Transverse colon (tissue), 4 donors: ENCODE data around the gene NOB1. TPM values are rescaled to one million over a fixed set of nuclear protein-coding genes. Genes with fewer than 3 reads are reported as not detected.

Source experiments
- DNase-seq: peaks from one replicate; pipeline ENCODE4 v3.0.0-alpha.2; 2019
- H3K27ac ChIP-seq, 4 donors: fragments of 200-600 bp; sonication (generic); 2 replicates each; pipeline ENCODE4 v1.5.1; 2016 to 2018; ENCODE audit warnings: inconsistent platforms in 4 of 4
- H3K27me3 ChIP-seq: fragments of 200-600 bp; sonication (generic); 2 replicates; pipeline ENCODE4 v1.5.1; 2017; ENCODE audit warnings: inconsistent platforms
- H3K36me3 ChIP-seq, 4 donors: fragments of 200-600 bp; sonication (generic); 2 replicates each; pipeline ENCODE4 v1.5.1; 2017 to 2019; ENCODE audit warnings: inconsistent platforms in 4 of 4
- H3K4me1 ChIP-seq, 4 donors: fragments of 200-600 bp; sonication (generic); 2 replicates each; pipeline ENCODE4 v1.5.1; 2017 to 2020; ENCODE audit warnings: inconsistent platforms in 4 of 4
- H3K4me3 ChIP-seq, 4 donors: fragments of 200-600 bp; sonication (generic); 1 replicate in 1 of 4; 2 replicates in 3 of 4; pipeline versions ENCODE4 v1.5.1 to v1.6.1; 2017 to 2019; ENCODE audit warnings: inconsistent platforms in 4 of 4
- H3K9me3 ChIP-seq, 2 donors: fragments of 200-600 bp; sonication (generic); 2 replicates each; pipeline ENCODE4 v1.5.1; 2017 to 2019; ENCODE audit warnings: inconsistent platforms in 2 of 2
- EP300 ChIP-seq: sonication (generic); formaldehyde crosslinking; IDR thresholded peaks from one replicate; pipeline ENCODE4 v1.6.1; 2017; ENCODE audit warnings: antibody characterized with exemption, low read depth
- POLR2A ChIP-seq: fragments of 450-650 bp; IDR thresholded peaks from one replicate; pipeline ENCODE4 v1.6.1; 2016; ENCODE audit warnings: antibody characterized with exemption, mild to moderate bottlenecking, moderate library complexity
- POLR2AphosphoS5 ChIP-seq, 3 donors: sonication (generic); formaldehyde crosslinking; IDR thresholded peaks; one replicate each; pipeline ENCODE4 v1.6.1; 2016; ENCODE audit warnings: antibody characterized with exemption in 3 of 3
- WGBS, 2 donors: methylation state at CpG; one replicate each; pipeline ENCODE4 v1.1.5; 2018; ENCODE audit warnings: low coverage in 1 of 2; 5-methylcytosine and 5-hydroxymethylcytosine counted together
- in situ Hi-C, 4 donors: fragments of 200-750 bp; cut with MboI; loops; one replicate each; pipeline versions ENCODE4 v1.15.0 to v1.15.1; 2017; ENCODE audit warnings: low sequenced_read_pairs in 3 of 4, low pct_ligation_motif_present in 1 of 4, low pct_unique_long_range_greater_than_20kb in 1 of 4
- intact Hi-C: fragments of 100-400 bp; cut with DNase I; formaldehyde crosslinking; loops from one replicate; pipeline ENCODE4 v1.15.1; 2023; ENCODE audit warnings: low total_unique reads
- total RNA-seq, 4 donors: library from RNA; depleted of rRNA; stranded (reverse); fragments of >200 nt; gene quantifications; one replicate each; pipeline ENCODE4 v1.1.0, GENCODE V29; 2016
- TF ChIP-seq, protein P1 (sequence below), 5 experiments: fragments of 200-600 bp in 3 of 5; fragments of 450-650 bp in 2 of 5; sonication (generic) in 3 of 5; IDR thresholded peaks; 1 replicate in 2 of 5; 2 replicates in 3 of 5; pipeline ENCODE4 v1.5.1; 2016 to 2017; ENCODE audit warnings: antibody characterized with exemption in 5 of 5, inconsistent platforms in 3 of 5, mild to moderate bottlenecking in 2 of 5, moderate library complexity in 1 of 5

Gene NOB1
- total RNA-seq, 4 donors from 2014 or later: 21.2 to 60.2 (median 34.0) TPM

DNA sequence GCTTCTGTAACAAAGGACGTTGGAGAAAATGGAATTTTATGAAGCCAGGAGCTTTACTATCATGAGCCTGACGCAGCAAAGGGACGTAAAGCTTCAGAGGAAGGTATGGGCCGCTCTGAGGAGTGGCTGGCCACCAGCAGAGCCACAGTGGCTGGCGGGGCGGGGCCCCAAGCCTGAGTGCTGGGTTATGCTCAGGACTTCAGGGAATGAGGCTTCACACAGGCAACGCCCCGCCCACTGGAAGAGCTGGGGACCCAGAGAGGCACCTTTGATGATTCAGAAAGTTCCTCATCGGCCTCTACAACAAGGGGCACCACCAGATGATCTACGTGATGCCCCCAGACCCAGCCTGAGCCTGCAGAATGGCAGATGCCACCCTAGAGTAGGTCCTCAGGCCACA, 8.8 kb downstream of the NOB1 start:
- Histone ChIP-seq H3K9me3 (no peaks in the 10 kb centered on the region), H3K4me3 (no peak overlapping the region), H3K4me1 (peaks cover 3 to 14% (median 12%) of the 10 kb centered on the region in 4 donors), H3K27ac (no peak overlapping the region), H3K27me3 (no peaks in the 10 kb centered on the region), H3K36me3 (peaks cover 0 to 77% (median 24%) of the 10 kb centered on the region in 4 donors)
- TF ChIP-seq POLR2A: no peak
- no peak for TF ChIP-seq EP300
- TF ChIP-seq POLR2AphosphoS5 (IDR thresholded peaks at IDR 0.05): no peak
- TF ChIP-seq, protein P1, sequence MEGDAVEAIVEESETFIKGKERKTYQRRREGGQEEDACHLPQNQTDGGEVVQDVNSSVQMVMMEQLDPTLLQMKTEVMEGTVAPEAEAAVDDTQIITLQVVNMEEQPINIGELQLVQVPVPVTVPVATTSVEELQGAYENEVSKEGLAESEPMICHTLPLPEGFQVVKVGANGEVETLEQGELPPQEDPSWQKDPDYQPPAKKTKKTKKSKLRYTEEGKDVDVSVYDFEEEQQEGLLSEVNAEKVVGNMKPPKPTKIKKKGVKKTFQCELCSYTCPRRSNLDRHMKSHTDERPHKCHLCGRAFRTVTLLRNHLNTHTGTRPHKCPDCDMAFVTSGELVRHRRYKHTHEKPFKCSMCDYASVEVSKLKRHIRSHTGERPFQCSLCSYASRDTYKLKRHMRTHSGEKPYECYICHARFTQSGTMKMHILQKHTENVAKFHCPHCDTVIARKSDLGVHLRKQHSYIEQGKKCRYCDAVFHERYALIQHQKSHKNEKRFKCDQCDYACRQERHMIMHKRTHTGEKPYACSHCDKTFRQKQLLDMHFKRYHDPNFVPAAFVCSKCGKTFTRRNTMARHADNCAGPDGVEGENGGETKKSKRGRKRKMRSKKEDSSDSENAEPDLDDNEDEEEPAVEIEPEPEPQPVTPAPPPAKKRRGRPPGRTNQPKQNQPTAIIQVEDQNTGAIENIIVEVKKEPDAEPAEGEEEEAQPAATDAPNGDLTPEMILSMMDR (IDR thresholded peaks at IDR 0.05): no peak
- DNase-seq: no peak
- intact Hi-C loops (no loop called here), in situ Hi-C loops (no loop called here)
- 38 to 81% methylated on average over 1 to 10 of the region's 10 CpGs for WGBS, 2 donors

DNA sequence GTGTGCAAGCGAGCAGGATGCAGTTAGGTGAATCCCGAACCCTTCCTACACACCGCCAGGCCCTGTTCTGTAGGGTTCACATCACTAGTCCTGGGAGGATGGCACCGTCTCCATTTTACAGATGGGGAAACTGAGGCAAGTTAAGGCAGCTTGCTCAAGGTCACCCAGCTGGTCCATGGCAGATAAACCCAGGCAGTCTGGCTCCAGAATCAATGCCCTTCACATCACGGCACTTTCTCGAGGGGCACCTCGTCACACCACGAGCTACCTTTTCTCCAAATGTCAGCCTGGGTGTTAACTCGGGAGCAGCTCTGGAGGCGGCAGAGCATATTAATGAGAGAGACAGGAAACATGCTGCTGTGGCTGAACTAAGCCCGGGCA, 9.5 kb downstream of the NOB1 start:
- Histone ChIP-seq H3K27ac (no peak overlapping the region), H3K9me3 (no peaks in the 10 kb centered on the region), H3K36me3 (peaks cover 0 to 75% (median 21%) of the 10 kb centered on the region in 4 donors), H3K4me3 (no peak overlapping the region), H3K4me1 (peaks cover 3 to 14% (median 13%) of the 10 kb centered on the region in 4 donors), H3K27me3 (no peaks in the 10 kb centered on the region)
- in situ Hi-C loops (no loop called here), intact Hi-C loops (no loop called here)
- no peak for DNase-seq
- TF ChIP-seq, protein P1 (IDR thresholded peaks at IDR 0.05): no peak
- TF ChIP-seq POLR2AphosphoS5 (IDR thresholded peaks at IDR 0.05): no peak
- no peak for TF ChIP-seq POLR2A
- no peak for TF ChIP-seq EP300
- WGBS, 2 donors: 80 to 92% methylated on average over 1 to 11 of the region's 11 CpGs

GRCh38 chr16:69744363-69745231, 10.1 kb downstream of the NOB1 start:
- no peak for TF ChIP-seq POLR2A
- TF ChIP-seq POLR2AphosphoS5 (IDR thresholded peaks at IDR 0.05): no peak
- TF ChIP-seq EP300: no peak
- TF ChIP-seq, protein P1 (IDR thresholded peaks at IDR 0.05): no peak
- H3K36me3 ChIP-seq: peaks cover 0 to 73% (median 19%) of the 10 kb centered on the region in 4 donors
- H3K27me3 ChIP-seq: no peaks in the 10 kb centered on the region
- H3K4me3 ChIP-seq: no peak overlapping the region
- WGBS, 2 donors: 93 to 95% methylated on average over 22 to 35 of the region's 35 CpGs
- peaks cover 3 to 14% (median 13%) of the 10 kb centered on the region in 4 donors for H3K4me1 ChIP-seq
- DNase-seq: no peak
- no peak overlapping the region for H3K27ac ChIP-seq
- no peaks in the 10 kb centered on the region for H3K9me3 ChIP-seq
- in situ Hi-C loops (no loop called here), intact Hi-C loops (no loop called here)

- DNase-seq: peak; percentile 92
- in situ Hi-C loops: no loop called here
- 19 to 71% methylated on average over 5 to 34 of the region's 41 CpGs for WGBS, 2 donors
- intact Hi-C loops: no loop called here
- Histone ChIP-seq H3K9me3 (no peaks in the 10 kb centered on the region), H3K4me1 (peaks cover 3 to 14% (median 13%) of the 10 kb centered on the region in 4 donors), H3K36me3 (peaks cover 0 to 52% (median 7%) of the 10 kb centered on the region in 4 donors), H3K27ac (peak overlapping the region; percentile 20 to 77 (median 70)), H3K4me3 (peak overlapping the region in 1 of 4 donors; percentile 27), H3K27me3 (no peaks in the 10 kb centered on the region)
- TF ChIP-seq EP300 (no peak), POLR2A (no peak), POLR2AphosphoS5 (IDR thresholded peaks at IDR 0.05) (peak in 1 of 3 donors; percentile 29)
- TF ChIP-seq, protein P1 (IDR thresholded peaks at IDR 0.05): peak in 2 of 5 experiments; percentile 12 to 32
Observed at GRCh38 chr16:69741951-69742904, 12.5 kb downstream of the NOB1 start.
